ENCODE results near the gene ZDHHC8.

DNA sequence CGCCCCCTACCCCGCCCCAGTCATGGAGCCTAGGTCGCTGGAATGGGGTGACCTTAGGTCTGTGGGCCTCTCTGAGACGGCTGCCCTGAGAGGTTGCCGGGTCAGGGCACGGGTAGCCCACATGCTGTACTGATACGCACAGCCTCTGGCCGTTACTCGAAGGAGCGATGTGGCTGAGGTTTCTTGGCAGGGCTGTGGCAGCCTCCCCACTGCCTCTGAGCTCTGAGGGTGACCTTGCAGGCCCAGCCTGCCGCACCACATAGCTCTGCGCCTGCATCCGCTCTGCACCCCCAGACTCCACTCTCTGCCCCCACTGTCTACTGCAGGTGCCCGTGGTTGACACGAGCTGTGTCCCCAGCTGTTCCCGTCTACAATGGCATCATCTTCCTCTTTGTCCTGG, 7.3 kb downstream of the ZDHHC8 start:
- TF ChIP-seq POLR2AphosphoS5 (IDR thresholded peaks at IDR 0.05; ENCODE audit: insufficient read depth in 1 of 2, low read depth in 1 of 2), result no peak
- TF ChIP-seq, protein P1, sequence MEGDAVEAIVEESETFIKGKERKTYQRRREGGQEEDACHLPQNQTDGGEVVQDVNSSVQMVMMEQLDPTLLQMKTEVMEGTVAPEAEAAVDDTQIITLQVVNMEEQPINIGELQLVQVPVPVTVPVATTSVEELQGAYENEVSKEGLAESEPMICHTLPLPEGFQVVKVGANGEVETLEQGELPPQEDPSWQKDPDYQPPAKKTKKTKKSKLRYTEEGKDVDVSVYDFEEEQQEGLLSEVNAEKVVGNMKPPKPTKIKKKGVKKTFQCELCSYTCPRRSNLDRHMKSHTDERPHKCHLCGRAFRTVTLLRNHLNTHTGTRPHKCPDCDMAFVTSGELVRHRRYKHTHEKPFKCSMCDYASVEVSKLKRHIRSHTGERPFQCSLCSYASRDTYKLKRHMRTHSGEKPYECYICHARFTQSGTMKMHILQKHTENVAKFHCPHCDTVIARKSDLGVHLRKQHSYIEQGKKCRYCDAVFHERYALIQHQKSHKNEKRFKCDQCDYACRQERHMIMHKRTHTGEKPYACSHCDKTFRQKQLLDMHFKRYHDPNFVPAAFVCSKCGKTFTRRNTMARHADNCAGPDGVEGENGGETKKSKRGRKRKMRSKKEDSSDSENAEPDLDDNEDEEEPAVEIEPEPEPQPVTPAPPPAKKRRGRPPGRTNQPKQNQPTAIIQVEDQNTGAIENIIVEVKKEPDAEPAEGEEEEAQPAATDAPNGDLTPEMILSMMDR (IDR thresholded peaks at IDR 0.05), result no peak
- no peak for TF ChIP-seq POLR2A (IDR thresholded peaks at IDR 0.05)

Measured in vagina (tissue), 2 donors.